Cerebellar nuclear complex (tissue), 1 donor: ENCODE measurements around the gene HOXD9.

Experiments
- DNase-seq, 2 experiments: peaks; one replicate each; lab custom pipeline; 2025; lab: John Stamatoyannopoulos, UW

The HOXD9 gene

GRCh38 chr2:176165370-176166050, 43.0 kb downstream of the HOXD9 start:
- DNase-seq = no peak

- DNase-seq = no peak
These were observed 43.8 kb downstream of the HOXD9 start for GRCh38 chr2:176166272-176166671.

- DNase-seq = no peak
These were observed 44.9 kb downstream of the HOXD9 start for GRCh38 chr2:176167398-176167797.

DNA sequence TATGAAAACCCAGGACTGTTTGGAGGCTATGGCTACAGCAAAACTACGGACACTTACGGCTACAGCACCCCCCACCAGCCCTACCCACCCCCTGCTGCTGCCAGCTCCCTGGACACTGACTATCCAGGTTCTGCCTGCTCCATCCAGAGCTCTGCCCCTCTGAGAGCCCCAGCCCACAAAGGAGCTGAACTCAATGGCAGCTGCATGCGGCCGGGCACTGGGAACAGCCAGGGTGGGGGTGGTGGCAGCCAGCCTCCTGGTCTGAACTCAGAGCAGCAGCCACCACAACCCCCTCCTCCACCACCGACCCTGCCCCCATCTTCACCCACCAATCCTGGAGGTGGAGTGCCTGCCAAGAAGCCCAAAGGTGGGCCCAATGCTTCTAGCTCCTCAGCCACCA, 46.7 kb downstream of the HOXD9 start:
- no peak for DNase-seq

DNA sequence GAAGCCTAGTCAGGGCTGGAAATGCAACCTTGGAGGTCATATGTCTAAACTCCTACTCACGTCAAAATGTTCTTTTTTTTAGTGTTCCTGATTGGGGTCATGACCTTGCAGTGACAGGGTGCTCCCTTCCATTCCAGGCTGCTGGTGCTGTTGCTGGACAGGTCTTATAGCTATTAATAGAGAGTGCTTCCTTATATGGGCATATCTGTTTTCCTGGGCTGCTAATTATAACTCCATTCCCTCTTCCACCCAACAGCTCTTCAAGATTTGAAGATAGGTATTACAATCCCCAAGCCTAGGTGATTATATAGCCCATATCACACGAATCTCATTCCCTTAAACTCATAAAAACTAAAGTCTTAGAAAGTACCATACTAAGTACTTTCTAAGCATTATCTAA, 47.2 kb downstream of the HOXD9 start:
- no peak for DNase-seq

- DNase-seq = no peak
These were observed 48.2 kb downstream of the HOXD9 start for GRCh38 chr2:176170602-176171305.

- no peak for DNase-seq
These were observed 49.0 kb downstream of the HOXD9 start for GRCh38 chr2:176171351-176172006.

DNA sequence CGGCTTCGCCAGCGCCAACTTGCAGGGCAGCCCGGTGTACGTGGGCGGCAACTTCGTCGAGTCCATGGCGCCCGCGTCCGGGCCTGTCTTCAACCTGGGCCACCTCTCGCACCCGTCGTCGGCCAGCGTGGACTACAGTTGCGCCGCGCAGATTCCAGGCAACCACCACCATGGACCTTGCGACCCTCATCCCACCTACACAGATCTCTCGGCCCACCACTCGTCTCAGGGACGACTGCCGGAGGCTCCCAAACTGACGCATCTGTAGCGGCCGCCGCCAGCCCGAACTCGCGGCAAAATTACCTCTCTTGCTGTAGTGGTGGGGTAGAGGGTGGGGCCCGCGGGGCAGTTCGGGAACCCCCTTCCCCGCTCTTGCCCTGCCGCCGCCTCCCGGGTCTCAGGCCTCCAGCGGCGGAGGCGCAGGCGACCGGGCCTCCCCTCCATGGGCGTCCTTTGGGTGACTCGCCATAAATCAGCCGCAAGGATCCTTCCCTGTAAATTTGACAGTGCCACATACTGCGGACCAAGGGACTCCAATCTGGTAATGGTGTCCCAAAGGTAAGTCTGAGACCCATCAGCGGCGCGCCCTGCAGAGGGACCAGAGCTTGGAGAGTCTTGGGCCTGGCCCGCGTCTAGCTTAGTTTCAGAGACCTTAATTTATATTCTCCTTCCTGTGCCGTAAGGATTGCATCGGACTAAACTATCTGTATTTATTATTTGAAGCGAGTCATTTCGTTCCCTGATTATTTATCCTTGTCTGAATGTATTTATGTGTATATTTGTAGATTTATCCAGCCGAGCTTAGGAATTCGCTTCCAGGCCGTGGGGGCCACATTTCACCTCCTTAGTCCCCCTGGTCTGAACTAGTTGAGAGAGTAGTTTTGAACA, 49.7 kb downstream of the HOXD9 start:
- DNase-seq = no peak

GRCh38 chr2:176172895-176173566, 50.5 kb downstream of the HOXD9 start:
- DNase-seq = no peak

- no peak for DNase-seq
These were observed 51.3 kb downstream of the HOXD9 start for GRCh38 chr2:176173567-176174381.

GRCh38 chr2:176174382-176174823, 51.9 kb downstream of the HOXD9 start:
- DNase-seq = no peak
